ENCODE results near the gene ATAD3B. TPM values are rescaled to one million over a fixed set of nuclear protein-coding genes. Genes with fewer than 3 reads are reported as not detected.

Gene ATAD3B
- total RNA-seq, 1 experiment from 2014 or later: 63.6 TPM

- no peak; the same call in 1 of the 2 replicates for TF ChIP-seq ZNF671 (CRISPR knock-in tag; IDR thresholded peaks at IDR 0.05)
- no peak for TF ChIP-seq OVOL2 (CRISPR knock-in tag; IDR thresholded peaks at IDR 0.05; ENCODE audit: borderline replicate concordance)
- TF ChIP-seq IRF2 (CRISPR knock-in tag; IDR thresholded peaks at IDR 0.05; ENCODE audit: borderline replicate concordance, low read depth): no peak
- no peak for TF ChIP-seq NR3C1 (CRISPR knock-in tag; conservative IDR thresholded peaks at IDR 0.05; ENCODE audit: low read depth)
- no peak for TF ChIP-seq TEAD1 (CRISPR knock-in tag; IDR thresholded peaks at IDR 0.05)
Measured at GRCh38 chr1:1422465-1423244, 48.9 kb upstream of the ATAD3B start (continued).

GRCh38 chr1:1423245-1423597, 48.3 kb upstream of the ATAD3B start:
- H3K4me3 Mint-ChIP-seq: no peak overlapping the region
- TF ChIP-seq ATF3 (CRISPR knock-in tag; conservative IDR thresholded peaks at IDR 0.05) (no peak), NFE2L1 (CRISPR knock-in tag; IDR thresholded peaks at IDR 0.05) (no peak), STAT6 (CRISPR knock-in tag; conservative IDR thresholded peaks at IDR 0.05; ENCODE audit: low read depth) (no peak), ZNF396 (CRISPR knock-in tag; IDR thresholded peaks at IDR 0.05; ENCODE audit: borderline replicate concordance) (no peak), FOXP4 (CRISPR knock-in tag; IDR thresholded peaks at IDR 0.05) (no peak), TCF7 (CRISPR knock-in tag; IDR thresholded peaks at IDR 0.05; ENCODE audit: low read depth) (no peak), ZNF425 (CRISPR knock-in tag; conservative IDR thresholded peaks at IDR 0.05) (no peak), MXD4 (CRISPR knock-in tag; IDR thresholded peaks at IDR 0.05; ENCODE audit: borderline replicate concordance) (no peak), ARID4B (CRISPR knock-in tag; IDR thresholded peaks at IDR 0.05; ENCODE audit: borderline replicate concordance) (no peak), ZBTB43 (CRISPR knock-in tag; IDR thresholded peaks at IDR 0.05) (no peak), CDX4 (CRISPR knock-in tag; IDR thresholded peaks at IDR 0.05; ENCODE audit: borderline replicate concordance) (no peak), NR1H2 (CRISPR knock-in tag; IDR thresholded peaks at IDR 0.05) (no peak), PREB (CRISPR knock-in tag; IDR thresholded peaks at IDR 0.05; ENCODE audit: borderline replicate concordance) (no peak), ZNF138 (CRISPR knock-in tag; conservative IDR thresholded peaks at IDR 0.05) (no peak)

More at GRCh38 chr1:1423245-1423597, 48.3 kb upstream of the ATAD3B start:
- no peaks in the 10 kb centered on the region for H3K36me3 Mint-ChIP-seq
- POLR2A ChIA-PET: interaction anchor here (1.0 kb wide), 1 partner anchor 10 kb away, joined by 7 read pairs; no protein-coding TSS in a partner anchor
- DNase-seq (ENCODE audit: low spot score): no peak
- CTCF ChIA-PET: no interaction called here
- ATAC-seq: no peak
- no peaks in the 10 kb centered on the region for H3K9me3 Mint-ChIP-seq
- peaks cover 34% of the 10 kb centered on the region for H3K4me1 Mint-ChIP-seq
- H3K27me3 Mint-ChIP-seq (ENCODE audit: low read depth): peaks cover 2% of the 10 kb centered on the region; the same call in 1 of the 2 replicates
- no peak overlapping the region for H3K27ac Mint-ChIP-seq

Measured in WTC11 (cell line).